PFSK-1 (cell line): ENCODE results near the gene TBL1Y.

ENCODE experiments used
- FOXP2 ChIP-seq: optimal IDR thresholded peaks from 2 replicates; pipeline ENCODE3; 2011; ENCODE audit warnings: borderline replicate concordance, control low read depth, inconsistent platforms; ENCODE audit not compliant: insufficient read depth; ENCODE audit errors: extremely low read length, extremely low read depth
- POLR2AphosphoS5 ChIP-seq: IDR thresholded peaks from 2 replicates; pipeline ENCODE4 v1.6.1; 2012; ENCODE audit warnings: low read depth, mild to moderate bottlenecking, control low read depth, low read length, moderate library complexity
- SIN3A ChIP-seq: IDR thresholded peaks from 2 replicates; pipeline ENCODE4 v1.6.1; 2012; ENCODE audit warnings: mild to moderate bottlenecking, low read length, moderate library complexity, borderline replicate concordance; ENCODE audit not compliant: insufficient read depth
- TAF1 ChIP-seq: IDR thresholded peaks from 2 replicates; pipeline ENCODE4 v1.6.1; 2012; ENCODE audit warnings: low read length, control low read depth, borderline replicate concordance; ENCODE audit not compliant: insufficient read depth
- TF ChIP-seq, protein P1 (sequence below), 2 experiments: IDR thresholded peaks; 2 replicates each; pipeline versions ENCODE4 v1.6.1 to v1.8.0; 2011 to 2012; ENCODE audit warnings: low read depth in 2 of 2, low read length in 2 of 2, control low read depth in 1 of 2, inconsistent platforms in 1 of 2, mild to moderate bottlenecking in 1 of 2, moderate library complexity in 1 of 2; ENCODE audit not compliant: insufficient read depth in 1 of 2

DNA sequence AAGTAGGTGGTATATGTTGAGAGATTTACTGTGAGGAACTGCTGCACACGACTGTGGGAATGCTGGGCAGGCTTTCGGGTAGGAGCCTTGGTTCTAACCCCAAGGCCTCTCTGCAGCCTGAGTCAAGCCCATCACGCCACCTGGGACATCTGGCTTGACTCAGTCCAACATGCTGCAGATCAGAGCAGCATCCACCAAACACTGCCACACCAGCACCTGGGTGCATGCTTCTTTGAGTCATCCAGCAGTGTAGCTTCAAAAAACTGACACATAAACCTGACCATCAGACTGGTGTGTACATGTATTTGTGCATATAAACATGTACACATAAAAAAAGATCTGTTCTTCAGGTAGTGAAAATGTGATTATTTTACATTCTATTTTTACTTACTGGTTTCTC is 217.7 kb downstream of the TBL1Y start:
- TF ChIP-seq POLR2AphosphoS5: no peak
- TF ChIP-seq TAF1: no peak
- no peak for TF ChIP-seq SIN3A
- TF ChIP-seq, protein P1, sequence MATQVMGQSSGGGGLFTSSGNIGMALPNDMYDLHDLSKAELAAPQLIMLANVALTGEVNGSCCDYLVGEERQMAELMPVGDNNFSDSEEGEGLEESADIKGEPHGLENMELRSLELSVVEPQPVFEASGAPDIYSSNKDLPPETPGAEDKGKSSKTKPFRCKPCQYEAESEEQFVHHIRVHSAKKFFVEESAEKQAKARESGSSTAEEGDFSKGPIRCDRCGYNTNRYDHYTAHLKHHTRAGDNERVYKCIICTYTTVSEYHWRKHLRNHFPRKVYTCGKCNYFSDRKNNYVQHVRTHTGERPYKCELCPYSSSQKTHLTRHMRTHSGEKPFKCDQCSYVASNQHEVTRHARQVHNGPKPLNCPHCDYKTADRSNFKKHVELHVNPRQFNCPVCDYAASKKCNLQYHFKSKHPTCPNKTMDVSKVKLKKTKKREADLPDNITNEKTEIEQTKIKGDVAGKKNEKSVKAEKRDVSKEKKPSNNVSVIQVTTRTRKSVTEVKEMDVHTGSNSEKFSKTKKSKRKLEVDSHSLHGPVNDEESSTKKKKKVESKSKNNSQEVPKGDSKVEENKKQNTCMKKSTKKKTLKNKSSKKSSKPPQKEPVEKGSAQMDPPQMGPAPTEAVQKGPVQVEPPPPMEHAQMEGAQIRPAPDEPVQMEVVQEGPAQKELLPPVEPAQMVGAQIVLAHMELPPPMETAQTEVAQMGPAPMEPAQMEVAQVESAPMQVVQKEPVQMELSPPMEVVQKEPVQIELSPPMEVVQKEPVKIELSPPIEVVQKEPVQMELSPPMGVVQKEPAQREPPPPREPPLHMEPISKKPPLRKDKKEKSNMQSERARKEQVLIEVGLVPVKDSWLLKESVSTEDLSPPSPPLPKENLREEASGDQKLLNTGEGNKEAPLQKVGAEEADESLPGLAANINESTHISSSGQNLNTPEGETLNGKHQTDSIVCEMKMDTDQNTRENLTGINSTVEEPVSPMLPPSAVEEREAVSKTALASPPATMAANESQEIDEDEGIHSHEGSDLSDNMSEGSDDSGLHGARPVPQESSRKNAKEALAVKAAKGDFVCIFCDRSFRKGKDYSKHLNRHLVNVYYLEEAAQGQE (IDR thresholded peaks at IDR 0.05; ENCODE audit: insufficient read depth in 1 of 2, low read depth in 2 of 2, low read length in 2 of 2): no peak
- no peak for TF ChIP-seq FOXP2
